ENCODE measurements around the gene MMD2.

Gene MMD2

GRCh38 chr7:4868493-4868892 lies 90.5 kb downstream of the MMD2 start:
- no peak for DNase-seq (ENCODE audit: low spot score)

- DNase-seq (ENCODE audit: low spot score), result no peak
These were observed 92.2 kb downstream of the MMD2 start for GRCh38 chr7:4866528-4867496.

GRCh38 chr7:4862156-4862555 lies 96.8 kb downstream of the MMD2 start:
- no peak for DNase-seq (ENCODE audit: low spot score)

- DNase-seq (ENCODE audit: low spot score), result no peak
These were observed 97.3 kb downstream of the MMD2 start, which contains the start of gene PAPOLB for GRCh38 chr7:4861673-4862072. TSS of gene PAPOLB (minus strand) at chr7:4862030. CDS start at chr7:4861810, 220 bp downstream.

- DNase-seq (ENCODE audit: low spot score), result no peak
These were observed 97.8 kb downstream of the MMD2 start for GRCh38 chr7:4861227-4861626.

- DNase-seq (ENCODE audit: low spot score), result no peak
These were observed 101.8 kb downstream of the MMD2 start for GRCh38 chr7:4857189-4857588.

- no peak for DNase-seq (ENCODE audit: low spot score)
These were observed 102.5 kb downstream of the MMD2 start for GRCh38 chr7:4856336-4857057.

Data from AG08395 (cell line).